ENCODE measurements around the gene IFNGR1. TPM values are rescaled to one million over a fixed set of nuclear protein-coding genes. Genes with fewer than 3 reads are reported as not detected.

Gene IFNGR1
- total and polyA plus RNA-seq, 10 of the 15 experiments (the other 5 are each of a cell fraction or from before 2014, with no cell fraction given): 89.0 to 296 (median 138) TPM

DNA sequence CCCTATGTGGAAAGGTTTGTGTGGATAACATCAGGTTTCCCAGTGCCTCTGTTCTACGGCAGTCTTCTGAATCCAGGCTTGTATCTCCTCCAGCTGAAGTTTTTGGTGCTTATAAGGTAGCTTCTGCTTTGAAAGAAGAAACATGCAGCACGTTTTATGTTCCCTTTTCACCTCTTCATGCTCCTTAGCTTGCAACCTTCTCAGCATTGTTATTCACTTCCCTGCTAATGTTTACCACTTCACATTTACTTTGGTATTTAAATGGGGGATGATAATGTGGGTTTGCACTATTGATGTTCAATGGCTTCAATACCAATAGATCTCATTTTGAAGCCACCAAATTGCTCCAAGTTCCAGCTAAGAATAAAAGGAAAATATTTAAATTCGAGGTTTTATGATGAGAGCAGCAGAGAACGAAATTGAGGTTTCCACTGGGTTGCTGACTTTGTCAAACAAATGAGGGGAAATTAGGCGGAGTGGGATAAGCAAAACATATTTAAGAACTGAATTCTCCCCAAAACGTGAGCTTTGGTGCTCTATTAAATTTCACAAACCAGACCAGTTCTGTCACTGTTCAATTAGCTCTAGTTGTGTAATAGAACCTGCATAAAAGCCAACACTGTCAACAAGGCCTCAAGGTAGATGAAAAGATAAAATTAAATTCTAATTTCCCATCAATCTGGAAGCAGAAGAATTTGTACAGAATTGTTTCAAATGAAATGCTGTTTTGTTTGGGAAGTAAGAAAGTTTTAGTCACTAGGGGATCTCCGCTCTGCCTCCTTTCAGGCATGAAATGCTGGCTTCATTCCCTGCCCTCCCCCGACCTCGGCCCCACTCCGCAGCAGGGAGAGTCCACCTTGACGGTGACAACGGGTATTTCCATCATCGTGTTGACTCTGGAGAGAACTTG, 47.1 kb downstream of the IFNGR1 start (continued):
- TF ChIP-seq EGR1 (IDR thresholded peaks at IDR 0.05; ENCODE audit: borderline replicate concordance in 1 of 2, low read depth in 2 of 2, low read length in 2 of 2) (0 out of 3 replicates have a peak, but pooled peaks of 1 of the 2 experiments have one; percentile 20), TBL1XR1 (IDR thresholded peaks at IDR 0.05; ENCODE audit: low read depth, low read length) (no peak), FOXK2 (IDR thresholded peaks at IDR 0.05) (no peak), SREBF2 (IDR thresholded peaks at IDR 0.05; ENCODE audit: low read length) (no peak), RUNX3 (IDR thresholded peaks at IDR 0.05; ENCODE audit: low read length) (peak; percentile 58; the same call in 1 of the 2 replicates), POU2F2 (IDR thresholded peaks at IDR 0.05; ENCODE audit: borderline replicate concordance, low read depth, low read length) (peak; percentile 42; the same call in 1 of the 3 replicates), FOS (IDR thresholded peaks at IDR 0.05; ENCODE audit: borderline replicate concordance, extremely low read depth, insufficient read length) (no peak), BACH1 (IDR thresholded peaks at IDR 0.05; ENCODE audit: borderline replicate concordance) (no peak; the same call in 1 of the 2 replicates), STAT3 (IDR thresholded peaks at IDR 0.05; ENCODE audit: low read depth, low read length) (0 out of 2 replicates have a peak, but pooled peaks have one; percentile 51), SIN3A (IDR thresholded peaks at IDR 0.05; ENCODE audit: low read depth, low read length) (no peak), ESRRA (IDR thresholded peaks at IDR 0.05; ENCODE audit: low read length) (no peak), HDAC2 (IDR thresholded peaks at IDR 0.05) (no peak), SUZ12 (IDR thresholded peaks at IDR 0.05; ENCODE audit: unreplicated experiment) (no peak), BMI1 (IDR thresholded peaks at IDR 0.05; ENCODE audit: borderline replicate concordance) (no peak), KDM1A (IDR thresholded peaks at IDR 0.05; ENCODE audit: borderline replicate concordance) (no peak), MYB (IDR thresholded peaks at IDR 0.05; ENCODE audit: borderline replicate concordance, low read depth, low read length) (no peak), TCF3 (IDR thresholded peaks at IDR 0.05; ENCODE audit: borderline replicate concordance, insufficient read depth, low read depth, low read length) (no peak), ASH2L (IDR thresholded peaks at IDR 0.05; ENCODE audit: borderline replicate concordance, low read depth) (no peak)
- TF ChIP-seq, protein P1, sequence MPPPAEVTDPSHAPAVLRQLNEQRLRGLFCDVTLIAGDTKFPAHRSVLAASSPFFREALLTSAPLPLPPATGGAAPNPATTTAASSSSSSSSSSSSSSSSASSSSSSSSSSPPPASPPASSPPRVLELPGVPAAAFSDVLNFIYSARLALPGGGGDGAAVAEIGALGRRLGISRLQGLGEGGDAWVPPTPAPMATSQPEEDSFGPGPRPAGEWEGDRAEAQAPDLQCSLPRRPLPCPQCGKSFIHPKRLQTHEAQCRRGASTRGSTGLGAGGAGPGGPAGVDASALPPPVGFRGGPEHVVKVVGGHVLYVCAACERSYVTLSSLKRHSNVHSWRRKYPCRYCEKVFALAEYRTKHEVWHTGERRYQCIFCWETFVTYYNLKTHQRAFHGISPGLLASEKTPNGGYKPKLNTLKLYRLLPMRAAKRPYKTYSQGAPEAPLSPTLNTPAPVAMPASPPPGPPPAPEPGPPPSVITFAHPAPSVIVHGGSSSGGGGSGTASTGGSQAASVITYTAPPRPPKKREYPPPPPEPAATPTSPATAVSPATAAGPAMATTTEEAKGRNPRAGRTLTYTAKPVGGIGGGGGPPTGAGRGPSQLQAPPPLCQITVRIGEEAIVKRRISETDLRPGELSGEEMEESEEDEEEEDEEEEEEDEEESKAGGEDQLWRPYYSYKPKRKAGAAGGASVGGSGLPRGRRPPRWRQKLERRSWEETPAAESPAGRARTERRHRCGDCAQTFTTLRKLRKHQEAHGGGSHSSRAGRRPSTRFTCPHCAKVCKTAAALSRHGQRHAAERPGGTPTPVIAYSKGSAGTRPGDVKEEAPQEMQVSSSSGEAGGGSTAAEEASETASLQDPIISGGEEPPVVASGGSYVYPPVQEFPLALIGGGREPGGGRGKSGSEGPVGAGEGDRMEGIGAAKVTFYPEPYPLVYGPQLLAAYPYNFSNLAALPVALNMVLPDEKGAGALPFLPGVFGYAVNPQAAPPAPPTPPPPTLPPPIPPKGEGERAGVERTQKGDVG (CRISPR knock-in tag; IDR thresholded peaks at IDR 0.05): no peak
- TF ChIP-seq, protein P2, sequence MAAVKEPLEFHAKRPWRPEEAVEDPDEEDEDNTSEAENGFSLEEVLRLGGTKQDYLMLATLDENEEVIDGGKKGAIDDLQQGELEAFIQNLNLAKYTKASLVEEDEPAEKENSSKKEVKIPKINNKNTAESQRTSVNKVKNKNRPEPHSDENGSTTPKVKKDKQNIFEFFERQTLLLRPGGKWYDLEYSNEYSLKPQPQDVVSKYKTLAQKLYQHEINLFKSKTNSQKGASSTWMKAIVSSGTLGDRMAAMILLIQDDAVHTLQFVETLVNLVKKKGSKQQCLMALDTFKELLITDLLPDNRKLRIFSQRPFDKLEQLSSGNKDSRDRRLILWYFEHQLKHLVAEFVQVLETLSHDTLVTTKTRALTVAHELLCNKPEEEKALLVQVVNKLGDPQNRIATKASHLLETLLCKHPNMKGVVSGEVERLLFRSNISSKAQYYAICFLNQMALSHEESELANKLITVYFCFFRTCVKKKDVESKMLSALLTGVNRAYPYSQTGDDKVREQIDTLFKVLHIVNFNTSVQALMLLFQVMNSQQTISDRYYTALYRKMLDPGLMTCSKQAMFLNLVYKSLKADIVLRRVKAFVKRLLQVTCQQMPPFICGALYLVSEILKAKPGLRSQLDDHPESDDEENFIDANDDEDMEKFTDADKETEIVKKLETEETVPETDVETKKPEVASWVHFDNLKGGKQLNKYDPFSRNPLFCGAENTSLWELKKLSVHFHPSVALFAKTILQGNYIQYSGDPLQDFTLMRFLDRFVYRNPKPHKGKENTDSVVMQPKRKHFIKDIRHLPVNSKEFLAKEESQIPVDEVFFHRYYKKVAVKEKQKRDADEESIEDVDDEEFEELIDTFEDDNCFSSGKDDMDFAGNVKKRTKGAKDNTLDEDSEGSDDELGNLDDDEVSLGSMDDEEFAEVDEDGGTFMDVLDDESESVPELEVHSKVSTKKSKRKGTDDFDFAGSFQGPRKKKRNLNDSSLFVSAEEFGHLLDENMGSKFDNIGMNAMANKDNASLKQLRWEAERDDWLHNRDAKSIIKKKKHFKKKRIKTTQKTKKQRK (IDR thresholded peaks at IDR 0.05; ENCODE audit: low read depth, low read length): no peak
- TF ChIP-seq, protein P3, sequence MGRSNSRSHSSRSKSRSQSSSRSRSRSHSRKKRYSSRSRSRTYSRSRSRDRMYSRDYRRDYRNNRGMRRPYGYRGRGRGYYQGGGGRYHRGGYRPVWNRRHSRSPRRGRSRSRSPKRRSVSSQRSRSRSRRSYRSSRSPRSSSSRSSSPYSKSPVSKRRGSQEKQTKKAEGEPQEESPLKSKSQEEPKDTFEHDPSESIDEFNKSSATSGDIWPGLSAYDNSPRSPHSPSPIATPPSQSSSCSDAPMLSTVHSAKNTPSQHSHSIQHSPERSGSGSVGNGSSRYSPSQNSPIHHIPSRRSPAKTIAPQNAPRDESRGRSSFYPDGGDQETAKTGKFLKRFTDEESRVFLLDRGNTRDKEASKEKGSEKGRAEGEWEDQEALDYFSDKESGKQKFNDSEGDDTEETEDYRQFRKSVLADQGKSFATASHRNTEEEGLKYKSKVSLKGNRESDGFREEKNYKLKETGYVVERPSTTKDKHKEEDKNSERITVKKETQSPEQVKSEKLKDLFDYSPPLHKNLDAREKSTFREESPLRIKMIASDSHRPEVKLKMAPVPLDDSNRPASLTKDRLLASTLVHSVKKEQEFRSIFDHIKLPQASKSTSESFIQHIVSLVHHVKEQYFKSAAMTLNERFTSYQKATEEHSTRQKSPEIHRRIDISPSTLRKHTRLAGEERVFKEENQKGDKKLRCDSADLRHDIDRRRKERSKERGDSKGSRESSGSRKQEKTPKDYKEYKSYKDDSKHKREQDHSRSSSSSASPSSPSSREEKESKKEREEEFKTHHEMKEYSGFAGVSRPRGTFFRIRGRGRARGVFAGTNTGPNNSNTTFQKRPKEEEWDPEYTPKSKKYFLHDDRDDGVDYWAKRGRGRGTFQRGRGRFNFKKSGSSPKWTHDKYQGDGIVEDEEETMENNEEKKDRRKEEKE (IDR thresholded peaks at IDR 0.05): no peak

Measured in GM12878 (cell line).